Measurements from ENCODE around the gene ACTN2.

The ACTN2 gene

GRCh38 chr1:236786453-236786852 lies 100.2 kb downstream of the ACTN2 start:
- DNase-seq, result no peak

GRCh38 chr1:236794585-236795034 lies 108.3 kb downstream of the ACTN2 start:
- no peak for DNase-seq

GRCh38 chr1:236795035-236795756 lies 108.9 kb downstream of the ACTN2 start, which contains the start of gene MTR:
Gene MTR (plus strand): TSS chr1:236795292. CDS start chr1:236795704, 412 bp downstream.
- peak; percentile 99 for DNase-seq

- no peak for DNase-seq
Measured at GRCh38 chr1:236795757-236796667, 109.7 kb downstream of the ACTN2 start.

- no peak for DNase-seq
Measured at GRCh38 chr1:236799001-236799400, 112.7 kb downstream of the ACTN2 start.

- DNase-seq, result no peak
Measured at GRCh38 chr1:236800002-236800620, 113.8 kb downstream of the ACTN2 start.

GRCh38 chr1:236800623-236801022 lies 114.3 kb downstream of the ACTN2 start:
- DNase-seq, result no peak

- no peak for DNase-seq
Measured at GRCh38 chr1:236802264-236802663, 116.0 kb downstream of the ACTN2 start.

GRCh38 chr1:236806634-236807033 lies 120.3 kb downstream of the ACTN2 start:
- DNase-seq, result no peak

- no peak for DNase-seq
Measured at GRCh38 chr1:236808005-236808404, 121.7 kb downstream of the ACTN2 start.

- DNase-seq, result no peak
Measured at GRCh38 chr1:236808564-236809130, 122.3 kb downstream of the ACTN2 start.

GRCh38 chr1:236809148-236809547 lies 122.8 kb downstream of the ACTN2 start:
- no peak for DNase-seq

GRCh38 chr1:236810018-236810417 lies 123.7 kb downstream of the ACTN2 start:
- no peak for DNase-seq

- DNase-seq, result no peak
Measured at GRCh38 chr1:236812334-236813030, 126.2 kb downstream of the ACTN2 start.
